Mammary epithelial cell (primary cell): ENCODE results near the gene FRMD5.

Experiments
- CTCF ChIP-seq, 2 donors: IDR thresholded peaks in 1 of 2; conservative IDR thresholded peaks in 1 of 2; 2 replicates each; pipeline ENCODE4 v1.5.1; 2011 to 2012; ENCODE audit warnings: inconsistent platforms in 2 of 2, low read length in 2 of 2, mild to moderate bottlenecking in 2 of 2, control low read depth in 1 of 2, low read depth in 1 of 2; ENCODE audit not compliant: insufficient read depth in 1 of 2; ENCODE audit errors: extremely low read depth in 1 of 2
- EZH2 ChIP-seq: IDR thresholded peaks from 2 replicates; pipeline ENCODE4 v1.6.1; 2012; ENCODE audit warnings: low read length, inconsistent platforms, borderline replicate concordance

GRCh38 chr15:43923553-43923952 is 271.5 kb downstream of the FRMD5 start:
- TF ChIP-seq CTCF (conservative IDR thresholded peaks at IDR 0.05 in 1 of 2, IDR thresholded peaks at IDR 0.05 in 1 of 2; ENCODE audit: extremely low read depth in 1 of 2, insufficient read depth in 1 of 2, low read depth in 1 of 2, low read length in 2 of 2) (no peak), EZH2 (no peak)
